ENCODE results near the gene STX17.

DNA sequence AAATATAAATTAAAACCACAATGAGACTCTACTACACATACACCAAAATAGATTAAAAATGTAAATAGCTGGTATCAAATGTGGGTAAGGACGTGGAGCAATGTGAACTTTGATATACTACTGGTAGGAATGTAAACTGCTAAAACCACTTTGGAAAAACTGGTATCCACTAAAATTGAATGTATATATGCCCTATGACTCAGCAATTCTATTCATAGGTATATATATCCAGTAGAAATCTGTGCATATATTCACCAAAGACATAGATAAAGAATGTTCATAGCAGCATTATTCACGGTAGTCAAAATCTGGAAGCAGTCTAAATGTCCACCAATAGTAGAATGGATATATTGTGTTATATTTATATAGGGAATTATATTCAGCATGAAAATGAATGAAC is 107.1 kb downstream of the STX17 start:
- TF ChIP-seq POLR2A (IDR thresholded peaks at IDR 0.05; ENCODE audit: low read length): no peak
- no peak for TF ChIP-seq GATA1 (IDR thresholded peaks at IDR 0.05; ENCODE audit: low read depth, low read length)

Measured in erythroblast (primary cell).